Activated CD4-positive, alpha-beta T cell treated with anti-CD3 and anti-CD28 coated beads, Interleukin-2, Interleukin-6, amounts not matched to agents 100 ng/mL and 50 ng/mL, durations not matched to agents 16 hours and 8 hours (primary cell): Measurements from ENCODE around the gene ZDHHC7.

Experiments
- DNase-seq: peaks from one replicate; pipeline ENCODE4 v3.0.0-alpha.2; 2020

The ZDHHC7 gene

GRCh38 chr16:85017633-85018032, 6.3 kb upstream of the ZDHHC7 start:
- no peak for DNase-seq

GRCh38 chr16:85017151-85017550, 5.8 kb upstream of the ZDHHC7 start:
- peak; percentile 57 for DNase-seq

DNA sequence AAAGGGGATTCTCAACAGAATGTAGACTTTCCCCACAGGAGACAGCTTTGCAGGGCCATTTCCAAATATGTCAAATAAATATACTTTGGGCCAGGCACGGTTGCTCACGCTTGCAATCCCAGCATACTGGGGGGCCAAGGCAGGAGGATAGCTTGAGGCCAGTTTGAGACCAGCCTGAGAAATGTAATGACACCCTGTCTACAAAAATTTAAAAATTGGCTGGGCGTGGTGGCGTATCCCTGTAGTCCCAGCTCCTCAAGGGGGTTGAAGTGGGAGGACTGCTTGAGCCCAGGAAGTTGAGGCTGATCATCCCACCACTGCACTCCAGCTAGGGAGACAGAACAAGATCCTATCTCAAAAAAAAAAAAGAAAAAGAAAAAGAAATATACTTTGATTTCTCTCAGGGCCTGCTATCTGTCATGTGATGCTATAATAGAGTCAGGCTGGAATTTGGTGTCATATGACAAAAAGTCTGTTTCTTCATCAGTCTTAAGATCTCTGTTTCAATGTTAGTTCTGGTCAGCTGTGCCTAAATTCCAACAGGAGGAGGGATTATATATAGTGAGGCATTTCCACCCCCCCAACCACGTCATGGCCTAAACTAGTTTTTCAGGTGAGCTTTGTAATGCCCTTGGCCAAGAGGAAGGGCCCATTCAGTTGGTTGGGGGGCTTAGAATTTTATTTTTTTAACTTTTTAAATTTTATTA, 4.3 kb upstream of the ZDHHC7 start:
- no peak for DNase-seq

DNA sequence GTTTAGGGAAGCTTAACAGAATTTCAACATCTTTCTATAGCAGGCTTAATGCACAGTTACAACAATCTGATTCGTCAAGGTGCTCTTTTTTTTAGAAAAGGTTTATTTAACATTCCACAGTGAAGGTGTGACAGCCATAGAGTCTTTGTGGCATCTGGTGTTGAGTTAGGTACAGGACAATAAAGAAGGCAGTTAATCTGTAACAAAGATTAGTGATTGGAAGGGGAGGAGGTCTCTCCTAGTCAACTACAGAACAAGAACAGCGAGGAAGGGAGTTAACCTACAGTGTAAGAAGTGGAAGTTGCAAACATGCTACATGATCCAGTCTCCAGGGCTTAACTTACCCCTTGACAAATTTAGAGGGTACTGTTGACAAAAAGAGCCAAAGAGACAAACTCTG, 3.0 kb upstream of the ZDHHC7 start:
- no peak for DNase-seq

GRCh38 chr16:85011846-85012284, 530 bp upstream of the ZDHHC7 start:
- no peak for DNase-seq

DNA sequence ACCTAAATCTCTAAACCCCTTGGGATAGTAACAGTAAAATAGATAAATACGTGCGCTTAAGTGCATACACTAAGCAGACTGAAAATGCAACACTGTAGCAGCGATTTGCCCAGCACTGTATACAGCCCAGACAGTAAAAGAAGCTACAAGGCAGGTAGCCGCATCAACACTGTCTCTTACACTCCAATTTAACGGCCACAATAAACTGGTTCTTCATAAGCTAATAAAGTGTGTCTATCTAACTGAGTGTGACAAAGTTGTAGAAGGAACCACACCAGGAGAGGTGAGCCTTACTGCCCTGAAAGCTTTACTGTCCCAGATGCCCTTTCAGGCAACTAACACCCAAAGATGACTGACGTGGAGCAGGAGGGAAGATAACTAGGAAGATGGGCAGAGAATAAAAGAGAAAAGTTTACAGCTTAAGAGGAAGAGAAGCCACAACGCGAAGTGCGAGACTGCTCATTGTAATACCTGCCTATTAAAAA, 847 bp downstream of the ZDHHC7 start:
- DNase-seq: no peak

- DNase-seq: no peak
Measured at GRCh38 chr16:85008271-85008670, 3.1 kb downstream of the ZDHHC7 start.

DNA sequence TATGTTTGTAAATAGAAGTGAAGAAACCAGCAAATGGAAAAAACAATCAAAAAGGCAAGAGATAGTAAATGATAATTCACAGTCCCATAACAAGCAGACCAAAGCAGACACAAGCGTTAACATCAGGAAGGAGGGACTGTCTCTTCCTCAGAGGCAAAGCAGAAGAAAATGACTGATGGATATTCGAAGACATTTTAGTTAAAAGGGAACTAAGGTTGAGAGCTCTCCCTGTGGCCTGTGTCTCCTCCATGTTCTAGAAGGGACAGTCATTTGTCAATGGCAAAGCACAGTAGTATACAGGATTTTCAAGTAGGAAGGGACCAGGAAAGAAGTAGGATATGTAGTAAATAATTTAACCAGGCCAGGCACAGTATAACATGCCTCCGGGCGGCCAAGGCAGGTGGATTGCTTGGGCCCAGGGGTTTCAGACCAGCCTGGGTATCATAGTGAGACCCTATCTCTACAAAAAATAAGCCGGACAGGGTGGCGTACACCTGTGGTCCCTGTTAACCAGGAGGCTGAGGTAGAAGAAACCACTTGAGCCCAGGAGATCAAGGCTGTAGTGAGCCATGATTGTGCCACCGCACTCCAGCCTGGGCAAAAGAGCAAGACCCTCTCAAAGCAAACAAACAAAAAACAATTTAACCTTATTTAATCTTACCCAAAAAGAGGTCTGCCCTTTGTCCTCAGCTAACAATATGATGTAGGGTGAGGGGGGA, 3.7 kb downstream of the ZDHHC7 start:
- no peak for DNase-seq

DNA sequence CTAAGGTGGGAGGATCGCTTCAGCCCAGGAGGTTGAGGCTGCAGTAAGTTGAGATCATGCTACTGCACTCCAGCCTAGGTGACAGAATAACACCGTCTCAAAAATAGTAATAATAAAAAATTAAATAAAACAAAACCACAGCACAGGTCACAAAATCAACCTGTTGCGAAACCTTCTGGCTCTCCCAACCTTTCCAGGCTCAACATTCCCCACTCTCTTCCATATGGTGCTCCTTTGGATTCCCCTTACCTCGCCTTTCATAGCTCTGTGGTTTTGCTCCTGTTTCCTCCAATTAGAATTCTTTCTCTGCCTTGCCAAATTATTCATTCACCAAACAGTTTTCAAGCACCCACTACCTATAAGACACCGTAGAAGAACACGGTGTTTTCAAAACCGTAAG, 4.7 kb downstream of the ZDHHC7 start:
- no peak for DNase-seq

GRCh38 chr16:85005285-85006069, 5.9 kb downstream of the ZDHHC7 start:
- DNase-seq: no peak

DNA sequence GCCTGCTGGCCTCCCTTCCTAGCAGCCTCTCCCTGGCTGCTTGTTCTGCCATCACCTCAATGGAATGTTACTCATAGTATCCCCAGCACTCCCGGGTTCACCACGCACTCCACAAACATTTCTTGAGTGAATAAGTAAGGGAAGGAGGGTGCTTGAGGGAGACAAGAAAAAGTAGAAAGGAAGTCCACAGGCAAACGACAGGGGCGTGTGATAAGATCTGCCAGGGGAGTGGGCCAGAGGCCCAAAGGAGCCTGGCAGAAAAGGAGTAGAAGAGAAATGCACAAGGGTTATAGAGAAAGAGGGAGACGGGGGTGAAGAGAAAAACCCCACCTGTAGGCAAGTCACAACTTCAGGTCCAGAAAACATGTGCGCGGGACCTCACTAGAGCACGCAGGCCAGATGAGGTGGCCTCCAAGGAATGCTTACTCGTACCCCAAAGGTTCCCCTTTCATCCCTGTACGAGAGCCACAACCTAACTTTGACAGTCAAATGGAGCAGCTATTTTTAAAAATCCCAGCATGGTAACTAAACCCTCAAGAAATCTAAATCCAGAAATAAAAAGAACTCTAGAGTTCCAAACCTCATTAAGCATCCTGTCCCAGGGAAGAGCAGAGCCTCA, 6.6 kb downstream of the ZDHHC7 start:
- DNase-seq: no peak

DNA sequence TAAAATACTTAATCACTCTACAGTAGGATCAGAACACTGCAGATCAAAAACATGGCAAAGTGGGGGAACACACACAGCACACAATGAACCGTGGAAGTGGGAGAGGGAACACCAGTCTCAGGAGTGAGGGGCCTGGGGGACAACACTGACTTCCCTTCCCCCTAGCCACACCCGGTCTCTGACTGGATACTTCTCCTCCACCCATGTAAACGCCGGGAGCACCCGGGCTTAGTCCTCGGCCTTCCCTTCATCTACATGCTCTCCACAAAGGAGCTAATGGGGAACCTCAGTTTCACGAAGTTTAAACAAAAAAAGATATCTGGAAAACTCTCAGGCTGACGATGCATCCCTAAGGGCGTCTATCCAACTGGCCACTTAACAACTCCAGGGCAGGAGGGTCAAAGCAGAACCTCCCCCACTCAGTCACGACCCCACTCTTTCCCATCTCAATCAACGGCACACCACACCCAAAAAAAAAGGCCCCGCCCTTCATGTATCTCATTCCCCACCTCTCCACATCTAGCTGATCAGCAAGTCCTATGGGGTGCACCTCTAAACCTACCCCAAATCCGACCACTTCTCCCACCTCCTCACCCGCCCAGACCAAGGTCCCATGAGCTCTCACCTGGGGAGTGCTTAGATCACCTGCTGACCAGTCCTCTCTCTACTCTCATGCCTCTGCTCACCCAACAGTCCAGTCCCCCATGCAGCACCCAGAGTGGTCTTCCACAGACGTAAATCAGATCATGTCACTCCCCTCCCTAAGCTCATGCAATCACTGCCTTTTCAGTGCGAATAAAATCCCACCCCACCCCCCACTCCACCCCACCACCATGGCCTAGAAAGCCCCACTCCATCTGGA, 7.4 kb downstream of the ZDHHC7 start:
- DNase-seq: no peak

- DNase-seq: no peak
Measured at GRCh38 chr16:85003076-85003475, 8.3 kb downstream of the ZDHHC7 start.

- no peak for DNase-seq
Measured at GRCh38 chr16:85002608-85003007, 8.7 kb downstream of the ZDHHC7 start.

GRCh38 chr16:85002099-85002541, 9.2 kb downstream of the ZDHHC7 start:
- no peak for DNase-seq

DNA sequence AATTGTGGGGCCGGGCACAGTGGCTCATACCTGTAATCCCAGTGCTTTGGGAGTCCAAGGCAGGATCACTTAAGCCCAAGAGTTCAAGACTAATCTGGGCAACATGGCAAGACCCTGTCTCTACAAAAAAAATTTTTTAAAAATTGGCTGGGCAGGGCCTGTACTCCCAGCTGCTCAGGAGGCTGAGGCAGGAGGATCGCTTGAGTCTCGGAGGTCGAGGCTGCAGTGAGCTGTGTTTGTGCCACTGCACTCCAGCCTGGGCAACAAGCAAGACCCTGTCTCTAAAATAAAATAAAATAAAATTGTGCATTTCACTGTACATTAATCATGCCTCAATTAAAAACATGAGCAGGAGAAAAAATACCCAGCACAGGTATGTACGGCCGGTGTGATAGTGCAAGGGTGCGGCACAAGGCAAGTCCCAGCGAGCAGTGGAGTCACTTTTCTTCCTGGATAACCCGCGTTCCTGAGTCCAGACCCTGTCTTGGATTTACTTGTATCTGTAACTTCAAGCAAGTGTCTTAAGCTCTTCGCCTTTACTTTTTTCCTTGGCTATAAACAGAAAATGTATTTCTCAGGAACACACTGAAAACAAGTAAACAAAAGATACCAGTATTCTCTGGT, 11.4 kb downstream of the ZDHHC7 start:
- no peak for DNase-seq

GRCh38 chr16:84999200-84999599, 12.1 kb downstream of the ZDHHC7 start:
- DNase-seq: no peak

DNA sequence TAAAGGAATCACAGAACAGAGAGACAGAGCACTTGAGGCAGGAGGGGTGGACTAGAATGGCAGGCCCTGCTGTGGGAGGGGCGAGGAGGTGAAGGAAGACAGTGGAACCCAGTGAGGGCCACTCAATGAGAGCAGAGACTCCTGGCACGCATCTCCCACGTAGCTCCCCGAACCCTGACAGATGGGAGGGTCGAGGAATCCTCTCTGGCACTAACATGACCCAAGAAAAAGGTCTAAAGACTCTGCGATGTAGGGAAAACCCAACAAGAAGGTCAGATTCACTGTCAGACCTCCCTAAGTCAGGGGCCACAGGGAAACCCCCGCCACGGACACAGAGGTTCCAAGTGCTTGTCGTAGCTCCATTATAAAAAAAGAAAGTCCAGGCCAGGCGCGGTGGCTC, 15.0 kb downstream of the ZDHHC7 start:
- DNase-seq: no peak

DNA sequence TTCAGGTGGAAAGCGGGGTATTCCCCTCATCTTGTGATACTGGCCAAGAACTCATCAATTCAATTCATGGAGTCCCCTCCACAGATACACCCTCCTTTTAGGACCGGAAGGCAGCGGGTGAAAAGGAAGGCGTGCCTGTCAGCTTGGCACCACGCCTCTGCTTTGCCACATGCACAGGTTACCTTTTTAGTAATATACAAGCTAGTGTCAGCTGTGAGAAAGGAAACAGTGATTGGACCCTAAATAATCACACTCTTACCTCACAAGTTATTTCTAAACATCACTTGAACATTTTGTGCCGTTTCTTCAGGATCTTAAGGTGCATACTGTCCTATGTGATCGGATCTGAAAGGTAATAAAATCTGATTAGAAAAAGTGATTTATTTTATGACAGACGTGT, 15.7 kb downstream of the ZDHHC7 start:
- DNase-seq: peak; percentile 48

- no peak for DNase-seq
Measured at GRCh38 chr16:84993926-84994325, 17.4 kb downstream of the ZDHHC7 start.

GRCh38 chr16:84992717-84993075, 18.6 kb downstream of the ZDHHC7 start:
- no peak for DNase-seq

DNA sequence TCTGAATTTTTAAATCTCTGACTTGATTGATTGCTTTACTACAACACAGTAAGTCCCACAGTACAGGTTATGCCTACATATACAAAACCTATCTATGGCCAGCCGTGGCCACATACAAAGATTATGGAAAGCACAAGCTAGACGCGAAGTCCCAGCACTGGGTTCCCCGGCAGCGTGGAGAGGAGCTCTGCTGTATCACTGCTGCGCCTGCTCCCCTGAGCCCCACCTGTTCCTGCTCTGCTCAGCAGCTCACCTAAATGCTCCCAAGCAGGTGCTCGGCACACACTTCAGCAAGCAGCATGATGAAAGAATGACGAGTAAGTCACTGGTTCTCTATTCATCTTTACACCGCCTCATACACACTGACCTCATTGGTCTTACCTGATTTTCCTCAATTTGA, 20.6 kb downstream of the ZDHHC7 start:
- DNase-seq: no peak
